Liver (tissue), 3 donors: ENCODE data around the gene ZNF414.

ENCODE experiments used
- CTCF ChIP-seq: fragments of 150-350 bp; IDR thresholded peaks from 2 replicates; pipeline ENCODE4 v1.5.1; 2017; ENCODE audit warnings: improper control_type of control experiment, low read depth, low read length; ENCODE audit not compliant: missing input control
- GABPA ChIP-seq, 2 donors: IDR thresholded peaks in 1 of 2; conservative IDR thresholded peaks in 1 of 2; 2 replicates each; pipeline ENCODE4 v1.6.1; 2016; ENCODE audit warnings: antibody characterized with exemption in 2 of 2, mild to moderate bottlenecking in 1 of 2, moderate library complexity in 1 of 2
- JUND ChIP-seq, 2 donors: IDR thresholded peaks; 2 replicates each; pipeline ENCODE4 v1.6.1; 2016; ENCODE audit warnings: antibody characterized with exemption in 2 of 2
- RAD21 ChIP-seq, 2 donors: IDR thresholded peaks; 2 replicates each; pipeline ENCODE4 v1.6.1; 2016; ENCODE audit warnings: antibody characterized with exemption in 2 of 2, mild to moderate bottlenecking in 2 of 2
- TAF1 ChIP-seq: conservative IDR thresholded peaks from 2 replicates; pipeline ENCODE4 v1.6.1; 2016; ENCODE audit warnings: antibody characterized with exemption, mild to moderate bottlenecking
- YY1 ChIP-seq: IDR thresholded peaks from 2 replicates; pipeline ENCODE4 v1.6.1; 2016; ENCODE audit warnings: antibody characterized with exemption, mild to moderate bottlenecking
- TF ChIP-seq, protein P1 (sequence below): IDR thresholded peaks from 2 replicates; pipeline ENCODE4 v1.6.1; 2016; ENCODE audit warnings: antibody characterized with exemption
- donor health status: healthy.
- donor health status: healthy.

DNA sequence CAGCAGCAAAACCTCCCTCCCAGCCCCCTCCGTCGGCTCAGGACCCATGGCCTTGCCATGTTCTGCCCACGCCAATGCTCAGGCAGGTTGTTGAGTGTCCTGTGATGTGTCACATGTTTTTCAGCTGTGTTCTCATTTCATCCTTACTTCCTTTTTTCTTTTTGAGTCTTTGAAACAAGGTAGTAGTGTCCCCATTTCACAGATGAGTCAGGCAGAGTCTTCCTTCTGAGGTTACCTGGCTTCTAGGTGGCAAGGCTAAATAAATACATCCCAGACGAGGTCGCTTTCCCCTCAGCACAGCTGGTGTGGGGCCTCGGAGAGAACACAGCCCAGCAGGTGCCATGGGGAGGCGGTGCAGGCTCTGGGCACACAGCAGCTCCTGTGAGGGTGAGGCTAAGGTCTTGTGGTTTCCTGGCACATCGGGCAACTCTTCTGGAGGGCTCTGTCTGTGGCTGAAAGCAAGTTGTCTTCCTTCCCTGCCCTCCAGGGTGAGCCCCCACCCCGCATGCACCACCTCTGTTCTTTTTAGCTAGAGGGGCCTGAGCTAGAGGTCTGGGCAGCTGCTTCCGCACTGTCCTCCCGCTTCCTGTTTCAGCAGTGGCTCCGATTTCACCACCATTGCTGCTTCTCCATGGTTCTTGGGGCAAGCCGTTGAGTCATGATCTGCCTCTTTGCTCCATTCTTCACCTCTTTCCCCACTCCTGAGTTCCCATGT, 26.7 kb downstream of the ZNF414 start:
- no peak for TF ChIP-seq CTCF
- no peak for TF ChIP-seq YY1
- no peak for TF ChIP-seq GABPA (IDR thresholded peaks at IDR 0.05 in 1 of 2, conservative IDR thresholded peaks at IDR 0.05 in 1 of 2)
- no peak for TF ChIP-seq JUND (IDR thresholded peaks at IDR 0.05)
- no peak for TF ChIP-seq RAD21 (IDR thresholded peaks at IDR 0.05)
- no peak for TF ChIP-seq TAF1
- TF ChIP-seq, protein P1, sequence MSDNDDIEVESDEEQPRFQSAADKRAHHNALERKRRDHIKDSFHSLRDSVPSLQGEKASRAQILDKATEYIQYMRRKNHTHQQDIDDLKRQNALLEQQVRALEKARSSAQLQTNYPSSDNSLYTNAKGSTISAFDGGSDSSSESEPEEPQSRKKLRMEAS = no peak
